ENCODE data around the gene C2CD2. TPM values are rescaled to one million over a fixed set of nuclear protein-coding genes. Genes with fewer than 3 reads are reported as not detected.

The C2CD2 gene
- total RNA-seq, 5 donors from 2014 or later (not counting 1 experiment from before 2014, with no cell fraction given), result 7.7 to 15.0 (median 9.5) TPM

DNA sequence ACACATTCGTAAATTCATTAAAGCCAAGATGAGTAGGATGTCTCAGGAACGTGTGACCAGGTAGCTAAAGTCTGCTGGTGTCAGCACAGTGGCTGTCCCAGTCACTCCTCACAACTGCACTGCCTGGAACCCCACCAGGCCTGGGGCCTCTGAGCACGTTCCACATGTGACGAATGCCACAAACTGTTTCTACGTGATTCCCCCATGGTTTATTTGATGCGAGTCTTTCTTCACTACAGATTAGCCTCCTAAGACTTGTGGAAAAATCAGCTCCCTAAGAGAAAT lies 107.8 kb downstream of the C2CD2 start:
- Histone ChIP-seq H3K36me3 (ENCODE audit: control insufficient read depth in 2 of 2, extremely low read depth in 1 of 2, insufficient read depth in 1 of 2, low read length in 1 of 2) (peaks cover 7 to 17% of the 10 kb centered on the region in 2 donors), H3K4me1 (ENCODE audit: control insufficient read depth in 1 of 2, extremely low read depth in 1 of 2, insufficient read depth in 2 of 2, low read length in 2 of 2) (no peaks in the 10 kb centered on the region), H3K9me3 (peaks cover 3% of the 10 kb centered on the region), H3K27me3 (replicated peaks in 1 of 2; ENCODE audit: control insufficient read depth in 2 of 2, extremely low read depth in 1 of 2, insufficient read depth in 2 of 2, low read length in 1 of 2) (no peaks in the 10 kb centered on the region), H3K27ac (ENCODE audit: low read length) (no peak overlapping the region), H3K4me3 (ENCODE audit: control insufficient read depth in 1 of 2, extremely low read depth in 1 of 2, low read length in 1 of 2) (no peak overlapping the region)
- H3K27me3 Mint-ChIP-seq, result no peaks in the 10 kb centered on the region
- H3K4me1 Mint-ChIP-seq, result no peaks in the 10 kb centered on the region
- WGBS (ENCODE audit: insufficient coverage), result 73% methylated on average over 4 of the region's 6 CpGs
- ChIA-PET CTCF (no interaction called here), POLR2A (no interaction called here)
- H3K36me3 Mint-ChIP-seq, result peaks cover 34% of the 10 kb centered on the region
- peaks cover 4 to 6% (median 5%) of the 10 kb centered on the region in 3 donors for H3K9me3 Mint-ChIP-seq
- DNase-seq (no peak), ATAC-seq (replicated peaks in 1 of 4) (no peak)
- no peak overlapping the region for H3K27ac Mint-ChIP-seq
- no peak overlapping the region for H3K4me3 Mint-ChIP-seq

DNA sequence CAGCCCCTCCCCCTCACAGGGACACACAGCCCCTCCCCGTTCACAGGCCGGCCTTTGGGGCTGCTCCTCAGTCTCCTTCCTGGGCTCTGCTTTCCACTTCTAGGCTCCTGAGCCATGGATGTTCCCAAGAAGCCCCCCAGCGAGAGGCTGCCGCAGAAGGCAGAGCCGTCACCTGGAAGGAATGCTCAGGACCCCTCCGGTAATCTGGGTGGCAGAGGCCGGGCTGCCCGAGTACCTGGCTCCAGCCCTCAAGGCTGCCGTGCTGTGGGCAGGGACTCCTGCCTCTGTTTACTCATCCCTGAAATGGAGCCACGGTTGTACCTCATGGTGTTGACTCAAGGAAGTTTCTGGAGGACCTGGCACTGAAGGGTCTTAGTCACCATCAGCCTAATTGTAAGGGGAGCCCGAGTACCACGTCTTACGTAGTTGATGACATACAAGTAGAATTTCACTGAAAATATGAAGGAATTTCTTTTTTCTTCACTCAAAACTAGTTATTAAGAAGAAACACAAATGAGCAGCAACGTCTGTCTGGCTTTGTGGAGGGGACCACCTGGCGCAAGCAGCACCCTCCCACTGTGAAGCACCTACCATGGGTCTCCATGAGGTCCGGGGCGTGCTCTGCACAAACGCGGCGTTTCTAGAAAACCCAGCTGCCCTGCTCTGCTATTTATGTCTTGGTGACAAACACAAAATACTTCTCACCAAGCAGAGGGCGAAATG lies 108.3 kb downstream of the C2CD2 start:
- Histone ChIP-seq H3K27ac (ENCODE audit: low read length) (no peak overlapping the region), H3K36me3 (ENCODE audit: control insufficient read depth in 2 of 2, extremely low read depth in 1 of 2, insufficient read depth in 1 of 2, low read length in 1 of 2) (peaks cover 7 to 17% of the 10 kb centered on the region in 2 donors), H3K4me3 (ENCODE audit: control insufficient read depth in 1 of 2, extremely low read depth in 1 of 2, low read length in 1 of 2) (no peak overlapping the region), H3K9me3 (peaks cover 3% of the 10 kb centered on the region), H3K27me3 (replicated peaks in 1 of 2; ENCODE audit: control insufficient read depth in 2 of 2, extremely low read depth in 1 of 2, insufficient read depth in 2 of 2, low read length in 1 of 2) (no peaks in the 10 kb centered on the region), H3K4me1 (ENCODE audit: control insufficient read depth in 1 of 2, extremely low read depth in 1 of 2, insufficient read depth in 2 of 2, low read length in 2 of 2) (no peaks in the 10 kb centered on the region)
- Mint-ChIP-seq H3K9me3 (peaks cover 8 to 9% (median 8%) of the 10 kb centered on the region in 3 donors), H3K4me3 (no peak overlapping the region), H3K27me3 (no peaks in the 10 kb centered on the region), H3K4me1 (no peaks in the 10 kb centered on the region), H3K27ac (no peak overlapping the region), H3K36me3 (peaks cover 39% of the 10 kb centered on the region)
- no peak for ATAC-seq (replicated peaks in 1 of 4)
- 90% methylated on average over 15 of the region's 21 CpGs for WGBS (ENCODE audit: insufficient coverage)
- POLR2A ChIA-PET, result no interaction called here
- no peak for DNase-seq
- CTCF ChIA-PET, result no interaction called here

GRCh38 chr21:41843584-41843983 lies 110.2 kb downstream of the C2CD2 start:
- 100% methylated on average over 1 of the region's 2 CpGs for WGBS (ENCODE audit: insufficient coverage)
- peaks cover 45% of the 10 kb centered on the region for H3K36me3 Mint-ChIP-seq
- ATAC-seq (replicated peaks in 1 of 4) (no peak), DNase-seq (no peak)
- peaks cover 13 to 24% of the 10 kb centered on the region in 2 donors for H3K36me3 ChIP-seq (ENCODE audit: control insufficient read depth in 2 of 2, extremely low read depth in 1 of 2, insufficient read depth in 1 of 2, low read length in 1 of 2)
- no peak overlapping the region for H3K4me3 ChIP-seq (ENCODE audit: control insufficient read depth in 1 of 2, extremely low read depth in 1 of 2, low read length in 1 of 2)
- CTCF ChIA-PET, result interaction anchor here in 1 of 2 donors (0.7 kb wide), 1 partner anchor 108 kb away, joined by 3 read pairs; no protein-coding TSS in a partner anchor
- no peak overlapping the region for H3K4me3 Mint-ChIP-seq
- no peaks in the 10 kb centered on the region for H3K4me1 Mint-ChIP-seq
- peaks cover 3% of the 10 kb centered on the region for H3K9me3 ChIP-seq
- H3K4me1 ChIP-seq (ENCODE audit: control insufficient read depth in 1 of 2, extremely low read depth in 1 of 2, insufficient read depth in 2 of 2, low read length in 2 of 2), result no peaks in the 10 kb centered on the region
- H3K27ac Mint-ChIP-seq, result no peak overlapping the region
- POLR2A ChIA-PET, result interaction anchor here in 1 of 2 donors (0.7 kb wide), 1 partner anchor 560 kb away, joined by 3 read pairs; no protein-coding TSS in a partner anchor
- H3K27me3 Mint-ChIP-seq, result no peaks in the 10 kb centered on the region
- no peak overlapping the region for H3K27ac ChIP-seq (ENCODE audit: low read length)
- H3K27me3 ChIP-seq (replicated peaks in 1 of 2; ENCODE audit: control insufficient read depth in 2 of 2, extremely low read depth in 1 of 2, insufficient read depth in 2 of 2, low read length in 1 of 2), result no peaks in the 10 kb centered on the region
- peaks cover 8 to 9% (median 8%) of the 10 kb centered on the region in 3 donors for H3K9me3 Mint-ChIP-seq

- no peak overlapping the region for H3K4me3 Mint-ChIP-seq
- no peak overlapping the region for H3K27ac ChIP-seq (ENCODE audit: low read length)
- peaks cover 59% of the 10 kb centered on the region for H3K36me3 Mint-ChIP-seq
- no peaks in the 10 kb centered on the region for H3K27me3 ChIP-seq (replicated peaks in 1 of 2; ENCODE audit: control insufficient read depth in 2 of 2, extremely low read depth in 1 of 2, insufficient read depth in 2 of 2, low read length in 1 of 2)
- no peaks in the 10 kb centered on the region for H3K4me1 Mint-ChIP-seq
- no peak overlapping the region for H3K27ac Mint-ChIP-seq
- H3K27me3 Mint-ChIP-seq, result no peaks in the 10 kb centered on the region
- POLR2A ChIA-PET, result no interaction called here
- peaks cover 3% of the 10 kb centered on the region for H3K9me3 ChIP-seq
- peaks cover 15 to 37% of the 10 kb centered on the region in 2 donors for H3K36me3 ChIP-seq (ENCODE audit: control insufficient read depth in 2 of 2, extremely low read depth in 1 of 2, insufficient read depth in 1 of 2, low read length in 1 of 2)
- WGBS (ENCODE audit: insufficient coverage), result no CpG with 5 or more reads among the region's 1 CpG
- ATAC-seq (replicated peaks in 1 of 4) (no peak), DNase-seq (no peak)
- CTCF ChIA-PET, result no interaction called here
- peaks cover 8 to 9% (median 8%) of the 10 kb centered on the region in 3 donors for H3K9me3 Mint-ChIP-seq
- H3K4me3 ChIP-seq (ENCODE audit: control insufficient read depth in 1 of 2, extremely low read depth in 1 of 2, low read length in 1 of 2), result no peak overlapping the region
- H3K4me1 ChIP-seq (ENCODE audit: control insufficient read depth in 1 of 2, extremely low read depth in 1 of 2, insufficient read depth in 2 of 2, low read length in 2 of 2), result no peaks in the 10 kb centered on the region
Measured at GRCh38 chr21:41840880-41841279, 112.9 kb downstream of the C2CD2 start.

- Mint-ChIP-seq H3K36me3 (peaks cover 69% of the 10 kb centered on the region), H3K27ac (no peak overlapping the region), H3K4me3 (no peak overlapping the region), H3K4me1 (no peaks in the 10 kb centered on the region), H3K27me3 (no peaks in the 10 kb centered on the region), H3K9me3 (peaks cover 8 to 9% (median 8%) of the 10 kb centered on the region in 3 donors)
- DNase-seq, result no peak
- ChIA-PET CTCF (no interaction called here), POLR2A (no interaction called here)
- Histone ChIP-seq H3K36me3 (ENCODE audit: control insufficient read depth in 2 of 2, extremely low read depth in 1 of 2, insufficient read depth in 1 of 2, low read length in 1 of 2) (peaks cover 20 to 40% of the 10 kb centered on the region in 2 donors), H3K27ac (ENCODE audit: low read length) (no peak overlapping the region), H3K9me3 (peaks cover 3% of the 10 kb centered on the region), H3K4me3 (ENCODE audit: control insufficient read depth in 1 of 2, extremely low read depth in 1 of 2, low read length in 1 of 2) (no peak overlapping the region), H3K27me3 (replicated peaks in 1 of 2; ENCODE audit: control insufficient read depth in 2 of 2, extremely low read depth in 1 of 2, insufficient read depth in 2 of 2, low read length in 1 of 2) (no peaks in the 10 kb centered on the region), H3K4me1 (ENCODE audit: control insufficient read depth in 1 of 2, extremely low read depth in 1 of 2, insufficient read depth in 2 of 2, low read length in 2 of 2) (no peaks in the 10 kb centered on the region)
- WGBS (ENCODE audit: insufficient coverage), result 94% methylated on average over 17 of the region's 21 CpGs
- ATAC-seq (replicated peaks in 1 of 4), result no peak
Measured at GRCh38 chr21:41839387-41840000, 114.3 kb downstream of the C2CD2 start.

DNA sequence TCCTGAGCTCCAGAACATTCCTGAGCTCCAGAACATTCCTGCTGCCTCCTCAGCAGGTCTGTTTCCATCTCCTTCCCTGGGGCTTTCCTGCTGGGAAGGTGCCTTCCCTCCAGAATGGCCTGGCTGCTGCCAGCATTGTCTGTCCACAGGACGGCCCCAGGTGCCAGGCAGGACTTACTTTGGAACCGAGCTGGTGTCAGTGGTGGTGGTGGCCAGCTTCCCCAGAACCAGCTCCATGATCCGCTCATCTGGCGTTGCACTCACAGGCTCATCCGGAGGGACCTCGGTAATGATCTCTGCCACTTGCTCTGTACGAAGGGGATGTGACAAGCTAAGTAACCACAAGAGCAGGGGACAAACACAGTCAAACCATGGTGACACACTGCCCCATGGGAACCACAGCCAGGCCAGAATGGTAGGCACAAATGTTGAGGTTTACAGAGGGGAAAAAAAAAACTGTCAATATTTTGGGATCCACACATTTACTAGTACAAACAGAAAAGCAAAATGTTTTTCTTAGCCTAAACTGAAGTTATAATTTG lies 116.0 kb downstream of the C2CD2 start:
- no peaks in the 10 kb centered on the region for H3K4me1 Mint-ChIP-seq
- Histone ChIP-seq H3K36me3 (ENCODE audit: control insufficient read depth in 2 of 2, extremely low read depth in 1 of 2, insufficient read depth in 1 of 2, low read length in 1 of 2) (peaks cover 22 to 49% of the 10 kb centered on the region in 2 donors), H3K27ac (ENCODE audit: low read length) (no peak overlapping the region), H3K4me3 (ENCODE audit: control insufficient read depth in 1 of 2, extremely low read depth in 1 of 2, low read length in 1 of 2) (no peak overlapping the region), H3K27me3 (replicated peaks in 1 of 2; ENCODE audit: control insufficient read depth in 2 of 2, extremely low read depth in 1 of 2, insufficient read depth in 2 of 2, low read length in 1 of 2) (no peaks in the 10 kb centered on the region), H3K4me1 (ENCODE audit: control insufficient read depth in 1 of 2, extremely low read depth in 1 of 2, insufficient read depth in 2 of 2, low read length in 2 of 2) (no peaks in the 10 kb centered on the region), H3K9me3 (peaks cover 3% of the 10 kb centered on the region)
- no peak for ATAC-seq (replicated peaks in 1 of 4)
- POLR2A ChIA-PET, result no interaction called here
- DNase-seq, result no peak
- WGBS (ENCODE audit: insufficient coverage), result 93% methylated on average over 7 of the region's 7 CpGs
- H3K4me3 Mint-ChIP-seq, result no peak overlapping the region
- H3K36me3 Mint-ChIP-seq, result peaks cover 57% of the 10 kb centered on the region
- no peaks in the 10 kb centered on the region for H3K27me3 Mint-ChIP-seq
- CTCF ChIA-PET, result interaction anchor here in 1 of 2 donors (0.6 to 0.7 kb wide), 2 partner anchors 143 to 572 kb away, joined by 3 read pairs; no protein-coding TSS in a partner anchor
- H3K9me3 Mint-ChIP-seq, result peaks cover 8 to 9% (median 8%) of the 10 kb centered on the region in 3 donors
- H3K27ac Mint-ChIP-seq, result no peak overlapping the region

All from T-cell (primary cell).